Effector memory CD8-positive, alpha-beta T cell (primary cell): ENCODE measurements around the gene RAD9B.
"Not testable (repeated sequence)": the region's sequence is repeated elsewhere in the genome, so short reads cannot be mapped to it uniquely, and the experiment has no call there.

Experiments
- ATAC-seq: fragments of 150-1000 bp; cut with Tn5 transposase; replicated peaks from 2 replicates; pipeline ENCODE4 v1.10.0; 2021; ENCODE audit warnings: mild to moderate bottlenecking, moderate library complexity
- DNase-seq, 3 experiments: peaks; one replicate each; pipeline ENCODE4 v3.0.0; 2021
- H3K27ac Mint-ChIP-seq, 2 donors: one replicate each; pipeline ENCODE4 v1.8.0; 2022; ENCODE audit warnings: mild to moderate bottlenecking in 2 of 2, mixed read lengths in 2 of 2, moderate library complexity in 2 of 2
- H3K27me3 Mint-ChIP-seq, 2 donors: one replicate each; pipeline ENCODE4 v1.8.0; 2022; ENCODE audit warnings: mixed read lengths in 2 of 2
- H3K36me3 Mint-ChIP-seq: one replicate; pipeline ENCODE4 v1.8.0; 2022; ENCODE audit warnings: mild to moderate bottlenecking, moderate library complexity, mixed read lengths; ENCODE audit not compliant: insufficient read depth
- H3K4me1 Mint-ChIP-seq, 2 donors: one replicate each; pipeline ENCODE4 v1.8.0; 2022; ENCODE audit warnings: low read depth in 2 of 2, mixed read lengths in 2 of 2
- H3K4me3 Mint-ChIP-seq, 2 donors: one replicate each; pipeline ENCODE4 v1.8.0; 2022; ENCODE audit warnings: mild to moderate bottlenecking in 2 of 2, mixed read lengths in 2 of 2, moderate library complexity in 2 of 2
- H3K9me3 Mint-ChIP-seq, 2 donors: one replicate each; pipeline ENCODE4 v1.8.0; 2022; ENCODE audit warnings: mixed read lengths in 2 of 2

The RAD9B gene

DNA sequence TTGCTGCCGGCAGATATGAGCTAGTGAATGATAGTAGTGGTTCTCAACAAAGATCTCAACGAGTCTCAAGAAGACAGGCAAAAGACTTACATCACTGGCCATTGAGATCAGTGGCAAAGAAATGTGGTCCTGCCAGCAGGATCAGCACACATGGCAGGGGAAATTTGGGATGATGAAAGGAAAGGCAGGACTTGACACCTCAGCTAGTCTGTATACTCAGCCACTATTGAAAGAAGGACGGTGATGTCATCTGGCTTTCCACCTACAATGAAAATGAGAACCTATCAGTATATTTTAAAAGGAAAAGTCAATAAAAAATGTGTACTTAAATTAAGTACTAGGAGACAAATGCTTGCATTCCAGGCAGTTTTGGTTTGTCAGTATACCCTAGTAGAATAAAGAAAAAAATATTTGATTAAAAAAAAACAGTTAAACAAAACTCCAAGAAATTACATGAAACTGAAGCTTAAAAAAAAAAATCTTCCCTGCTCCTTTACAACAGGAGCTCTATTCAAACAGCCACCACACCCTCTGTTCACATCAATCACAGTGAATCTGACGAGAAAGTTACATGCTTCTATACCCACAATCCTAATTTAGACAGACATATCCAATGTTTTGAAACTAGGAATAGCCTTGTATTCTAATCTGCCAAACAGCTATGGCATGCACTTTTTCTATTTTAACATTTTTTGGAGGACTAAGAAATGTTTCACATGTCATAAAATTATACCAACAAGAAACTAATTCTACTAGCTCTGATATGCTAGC is 34.9 kb downstream of the RAD9B start:
- peak overlapping the region in 1 of 2 donors; percentile 54 for H3K27ac Mint-ChIP-seq
- H3K4me1 Mint-ChIP-seq = peaks cover 0 to 9% of the 10 kb centered on the region in 2 donors
- H3K36me3 Mint-ChIP-seq = peaks cover 62% of the 10 kb centered on the region
- DNase-seq = no peak
- no peaks in the 10 kb centered on the region for H3K9me3 Mint-ChIP-seq
- no peaks in the 10 kb centered on the region for H3K27me3 Mint-ChIP-seq
- no peak overlapping the region for H3K4me3 Mint-ChIP-seq
- no peak for ATAC-seq

DNA sequence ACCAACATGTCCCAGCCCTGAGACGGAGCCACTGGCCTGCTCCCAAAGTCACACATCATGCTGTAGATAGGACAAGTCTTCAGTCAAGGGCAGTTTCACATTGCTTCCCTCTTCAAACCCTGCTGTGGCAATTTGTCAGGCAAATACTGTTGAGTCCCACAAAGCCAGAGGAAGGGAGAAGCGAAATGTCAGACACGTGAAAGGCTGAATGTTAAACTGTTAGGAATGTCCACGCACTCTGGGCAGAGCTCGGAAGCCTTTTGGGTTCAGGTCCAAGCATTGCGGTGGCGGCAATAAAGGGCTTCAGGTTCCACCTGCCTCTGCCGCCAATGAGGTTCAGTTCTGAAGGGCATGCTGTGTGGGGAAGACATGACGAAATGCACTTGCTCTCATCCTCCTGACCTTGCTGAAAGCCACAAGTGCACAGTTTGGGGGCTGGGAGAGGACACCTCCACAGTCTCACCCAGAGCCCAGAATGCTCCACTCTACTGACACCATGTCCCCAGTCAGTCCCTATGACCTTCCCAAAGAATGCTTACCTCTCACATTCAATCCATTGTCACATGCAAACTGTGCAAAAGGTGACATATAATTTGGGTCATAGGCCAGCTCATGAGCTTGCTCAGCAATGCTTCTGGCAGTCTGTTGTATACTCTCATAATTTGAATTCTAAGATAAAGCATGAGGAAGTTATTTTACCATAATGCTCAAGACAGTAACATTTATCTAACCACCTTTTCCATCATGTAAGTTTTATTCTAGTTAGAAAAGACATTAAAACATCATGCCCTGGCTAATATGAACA is 35.7 kb downstream of the RAD9B start:
- Mint-ChIP-seq H3K27ac (no peak overlapping the region), H3K27me3 (no peaks in the 10 kb centered on the region), H3K9me3 (no peaks in the 10 kb centered on the region), H3K4me3 (no peak overlapping the region), H3K36me3 (peaks cover 69% of the 10 kb centered on the region), H3K4me1 (peaks cover 0 to 9% of the 10 kb centered on the region in 2 donors)
- ATAC-seq = no peak
- DNase-seq = no peak

DNA sequence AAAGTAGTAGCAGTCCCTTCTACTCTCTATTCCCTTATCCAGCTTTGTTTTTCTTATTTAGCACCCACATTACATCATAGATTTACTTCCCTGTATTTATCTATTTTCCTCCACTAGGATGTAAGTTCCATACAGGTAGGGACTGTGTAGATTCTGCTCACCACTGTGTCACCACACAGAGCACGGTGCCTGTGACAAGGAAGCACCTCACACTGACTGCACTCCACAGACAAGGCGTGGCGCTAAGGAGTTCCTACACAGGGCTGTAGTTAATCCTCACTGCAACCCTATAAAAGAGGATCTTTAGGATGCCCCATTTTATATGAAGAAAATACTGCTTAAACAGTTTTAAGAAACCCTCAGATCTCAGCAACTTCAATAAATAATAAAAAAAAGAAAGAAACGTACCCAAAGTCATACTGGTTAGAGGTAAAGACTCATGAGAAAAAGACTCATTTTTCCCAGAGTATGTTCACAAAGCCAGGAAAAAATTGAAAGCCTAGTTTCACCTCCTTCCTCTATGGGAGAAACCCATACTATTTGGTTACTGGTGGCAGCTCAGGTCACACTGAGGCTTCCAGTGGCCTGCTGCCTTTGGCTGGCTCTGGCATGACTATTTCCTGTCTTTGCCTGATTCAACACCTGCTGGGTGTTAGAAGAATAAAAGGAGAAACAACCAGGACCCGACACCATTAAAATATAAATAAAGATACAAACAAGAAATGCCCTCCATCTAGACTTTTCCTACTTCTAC is 36.9 kb downstream of the RAD9B start:
- no peak for ATAC-seq
- Mint-ChIP-seq H3K9me3 (no peaks in the 10 kb centered on the region), H3K27me3 (no peaks in the 10 kb centered on the region), H3K36me3 (peaks cover 74% of the 10 kb centered on the region), H3K27ac (peak overlapping the region; percentile 56 to 65), H3K4me1 (peaks cover 6 to 16% of the 10 kb centered on the region in 2 donors), H3K4me3 (no peak overlapping the region)
- no peak for DNase-seq

DNA sequence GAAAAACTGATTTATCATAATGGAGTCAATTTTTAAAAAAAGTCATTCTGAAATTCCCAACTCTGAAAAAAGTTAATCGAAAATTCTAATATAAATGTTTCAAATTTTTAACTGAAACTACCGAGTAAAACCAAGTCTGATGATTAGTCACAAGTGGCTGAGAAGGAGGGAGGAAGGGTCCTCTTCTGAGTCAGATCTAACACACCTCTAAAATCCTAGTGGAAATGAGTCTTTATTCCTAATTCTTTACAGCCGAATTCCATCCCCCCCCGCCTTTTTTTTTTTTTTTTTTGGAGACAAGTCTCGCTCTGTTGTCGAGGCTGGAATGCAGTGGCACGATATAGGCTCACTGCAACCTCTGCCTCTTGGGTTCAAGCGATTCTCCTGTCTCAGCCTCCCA is 37.9 kb downstream of the RAD9B start:
- DNase-seq (no peak), ATAC-seq (no peak)
- Mint-ChIP-seq H3K4me3 (no peak overlapping the region), H3K27ac (peak overlapping the region in 1 of 2 donors; percentile 56), H3K27me3 (no peaks in the 10 kb centered on the region), H3K9me3 (no peaks in the 10 kb centered on the region), H3K36me3 (peaks cover 80% of the 10 kb centered on the region), H3K4me1 (peaks cover 6 to 11% of the 10 kb centered on the region in 2 donors)

DNA sequence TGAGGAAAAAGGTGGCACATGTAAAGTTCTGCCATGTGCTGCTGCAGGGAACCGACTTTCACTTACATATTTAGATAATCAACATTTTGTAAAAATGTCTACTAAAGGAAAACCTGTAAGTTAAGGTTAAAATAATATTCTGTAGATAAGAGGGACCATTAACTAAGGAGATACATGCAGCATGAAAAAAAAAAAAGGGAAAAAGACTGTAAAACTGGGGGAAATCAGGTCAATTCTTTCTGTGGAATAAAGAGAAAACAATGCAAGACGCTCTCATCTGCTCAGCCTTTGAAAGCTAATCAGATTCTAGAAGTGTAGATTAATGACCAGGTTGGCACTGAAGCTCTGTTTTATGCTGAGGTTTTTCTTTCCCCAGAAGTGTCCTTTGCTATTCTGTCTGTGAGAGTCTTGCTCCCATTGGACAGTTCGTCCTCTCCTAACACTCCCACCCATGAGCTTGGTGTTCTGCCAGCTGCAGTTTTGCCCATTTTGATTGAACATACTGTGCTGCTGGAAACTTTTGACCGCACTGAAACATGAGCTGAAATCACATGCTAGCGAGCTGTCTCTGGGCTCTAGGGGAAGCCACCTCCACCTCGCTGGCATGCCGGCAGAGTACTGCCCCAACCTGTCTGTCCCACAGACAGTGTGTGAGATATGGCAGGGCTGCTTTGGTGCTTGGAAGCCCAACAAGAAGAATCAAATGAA is 41.3 kb downstream of the RAD9B start:
- peak overlapping the region; percentile 49 to 69 for H3K27ac Mint-ChIP-seq
- ATAC-seq (no peak), DNase-seq (no peak)
- H3K4me3 Mint-ChIP-seq = no peak overlapping the region
- no peaks in the 10 kb centered on the region for H3K27me3 Mint-ChIP-seq
- H3K9me3 Mint-ChIP-seq = no peaks in the 10 kb centered on the region
- H3K4me1 Mint-ChIP-seq = peaks cover 13 to 22% of the 10 kb centered on the region in 2 donors
- H3K36me3 Mint-ChIP-seq = peaks cover 65% of the 10 kb centered on the region

DNA sequence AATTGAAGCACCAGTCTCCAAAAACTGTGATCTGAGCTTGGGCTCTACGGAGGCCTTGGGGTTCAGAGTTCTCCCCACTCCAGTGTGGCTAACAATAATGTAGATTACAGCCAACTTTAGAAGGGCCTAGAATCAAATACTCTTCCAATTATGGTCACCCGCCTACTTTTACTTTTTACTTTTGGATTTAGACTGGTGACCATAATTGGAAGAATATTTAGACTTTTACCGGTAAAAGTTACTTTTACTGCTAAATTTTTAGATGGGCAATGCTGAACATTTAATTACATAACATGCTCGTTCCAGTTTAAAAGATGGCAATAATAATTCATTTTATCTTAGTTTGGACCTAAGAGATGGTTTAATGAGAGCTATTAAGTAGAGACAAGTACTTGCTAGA is 41.8 kb downstream of the RAD9B start:
- Mint-ChIP-seq H3K36me3 (peaks cover 59% of the 10 kb centered on the region), H3K4me1 (peaks cover 17 to 21% of the 10 kb centered on the region in 2 donors), H3K9me3 (no peaks in the 10 kb centered on the region), H3K4me3 (no peak overlapping the region), H3K27ac (no peak overlapping the region), H3K27me3 (no peaks in the 10 kb centered on the region)
- ATAC-seq (no peak), DNase-seq (no peak)

DNA sequence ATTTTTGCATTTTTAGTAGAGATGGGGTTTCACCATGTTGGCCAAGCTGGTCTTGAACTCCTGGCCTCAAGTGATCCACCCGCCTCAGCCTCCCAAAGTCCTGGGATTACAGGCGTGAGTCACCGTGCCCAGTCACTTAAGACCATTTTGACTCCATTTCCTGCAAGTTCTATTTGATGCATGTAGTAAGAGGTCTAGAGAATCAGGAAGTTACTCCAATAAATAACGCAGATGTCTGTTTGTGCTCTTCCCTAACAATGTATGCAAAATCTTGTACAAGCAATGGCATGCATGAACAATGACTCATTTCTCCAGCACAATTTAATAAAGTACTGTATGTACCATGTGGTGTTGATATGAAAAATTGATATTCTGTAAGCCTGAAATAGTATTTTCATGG is 43.1 kb downstream of the RAD9B start:
- H3K4me3 Mint-ChIP-seq, H3K27me3 Mint-ChIP-seq, ATAC-seq, H3K9me3 Mint-ChIP-seq, DNase-seq: not testable (repeated sequence)
- Mint-ChIP-seq H3K36me3 (peaks cover 53% of the 10 kb centered on the region), H3K4me1 (peaks cover 19 to 21% of the 10 kb centered on the region in 2 donors), H3K27ac (peak overlapping the region in 1 of 2 donors; percentile 26)

DNA sequence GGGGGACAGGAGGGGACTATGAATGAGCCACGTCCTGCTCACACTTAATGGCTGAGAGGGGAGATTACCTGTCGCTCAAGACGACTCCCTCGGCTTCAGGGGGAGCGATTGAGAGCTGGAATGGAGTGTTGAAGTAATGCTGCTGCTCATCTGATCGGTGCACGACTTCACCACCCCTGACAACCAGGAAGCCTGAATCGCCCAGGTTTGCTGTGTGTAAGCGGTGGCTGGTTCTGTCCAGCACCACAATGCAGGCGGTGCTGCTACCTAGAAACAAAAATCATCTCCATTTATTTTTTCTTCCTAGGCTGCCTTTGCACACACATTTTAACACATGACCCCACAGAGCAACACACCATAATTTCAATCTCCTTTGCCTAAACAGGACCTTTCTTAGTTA is 43.7 kb downstream of the RAD9B start:
- DNase-seq (no peak), ATAC-seq (no peak)
- H3K4me1 Mint-ChIP-seq = peaks cover 19 to 25% of the 10 kb centered on the region in 2 donors
- no peaks in the 10 kb centered on the region for H3K9me3 Mint-ChIP-seq
- H3K27me3 Mint-ChIP-seq = no peaks in the 10 kb centered on the region
- H3K36me3 Mint-ChIP-seq = peaks cover 51% of the 10 kb centered on the region
- no peak overlapping the region for H3K4me3 Mint-ChIP-seq
- H3K27ac Mint-ChIP-seq = peak overlapping the region; percentile 26 to 61

DNA sequence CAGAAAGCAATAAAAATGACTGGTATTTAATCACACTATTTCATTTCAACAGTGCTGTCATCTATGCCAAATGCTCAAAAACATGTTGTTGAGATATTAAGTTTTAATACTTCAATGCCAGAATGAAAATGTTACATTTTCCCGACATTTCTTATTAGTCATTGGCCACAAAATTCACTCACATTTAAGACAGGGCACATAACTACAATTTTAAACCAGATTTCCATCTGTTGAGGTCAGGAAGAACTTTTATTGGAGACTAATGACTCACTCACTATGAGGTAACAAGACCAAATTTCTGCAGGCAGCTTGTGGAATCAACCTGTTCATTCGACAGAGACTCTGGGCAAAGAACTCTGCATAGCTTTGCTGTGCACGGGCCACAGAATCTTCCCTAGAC is 44.2 kb downstream of the RAD9B start:
- Mint-ChIP-seq H3K36me3 (peaks cover 55% of the 10 kb centered on the region), H3K4me3 (no peak overlapping the region), H3K27me3 (no peaks in the 10 kb centered on the region), H3K27ac (peak overlapping the region in 1 of 2 donors; percentile 61), H3K9me3 (no peaks in the 10 kb centered on the region), H3K4me1 (peaks cover 19 to 26% of the 10 kb centered on the region in 2 donors)
- no peak for ATAC-seq
- DNase-seq = no peak

DNA sequence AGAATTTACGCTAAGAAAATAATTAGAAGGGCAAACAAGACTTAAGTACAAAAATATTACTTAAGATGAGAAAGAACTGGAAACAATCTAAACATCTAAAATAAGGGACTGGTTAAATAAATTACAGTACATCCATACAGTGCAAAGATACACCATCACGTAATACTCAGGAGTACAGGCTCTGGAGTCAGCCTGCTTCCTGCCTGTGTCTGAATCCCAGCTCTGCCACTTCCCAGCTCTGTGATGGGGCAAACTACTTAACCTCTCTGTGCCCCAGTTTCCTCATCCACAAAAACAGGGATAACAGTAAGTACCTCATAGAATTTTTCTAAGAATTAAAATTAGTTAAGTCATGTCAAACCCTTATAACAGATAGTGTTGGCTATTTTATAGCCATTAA is 45.0 kb downstream of the RAD9B start:
- peak overlapping the region in 1 of 2 donors; percentile 15 for H3K27ac Mint-ChIP-seq
- no peak for ATAC-seq
- DNase-seq = no peak
- H3K4me1 Mint-ChIP-seq = peaks cover 23 to 30% of the 10 kb centered on the region in 2 donors
- no peaks in the 10 kb centered on the region for H3K27me3 Mint-ChIP-seq
- no peaks in the 10 kb centered on the region for H3K9me3 Mint-ChIP-seq
- H3K36me3 Mint-ChIP-seq = peaks cover 56% of the 10 kb centered on the region
- no peak overlapping the region for H3K4me3 Mint-ChIP-seq

DNA sequence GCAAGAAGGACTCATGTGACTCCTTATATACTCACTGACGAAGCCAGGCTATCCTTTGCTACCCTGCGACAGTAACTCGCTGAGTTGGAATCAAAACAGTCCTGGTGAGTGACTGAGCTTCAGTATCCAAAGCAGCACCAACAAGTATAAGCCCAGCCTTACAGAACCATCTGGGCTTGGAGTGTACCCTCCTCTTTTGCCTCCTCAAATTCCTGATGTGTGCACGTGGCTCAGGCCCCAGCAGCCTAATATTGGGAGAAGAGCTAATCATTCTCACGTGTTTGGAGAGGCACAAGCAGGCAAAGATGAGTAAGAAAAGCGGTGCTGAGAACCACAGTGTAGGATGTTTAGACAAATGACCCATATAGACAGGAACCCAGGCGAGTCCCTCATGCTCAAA is 46.5 kb downstream of the RAD9B start:
- H3K36me3 Mint-ChIP-seq = peaks cover 47% of the 10 kb centered on the region
- H3K4me3 Mint-ChIP-seq = no peak overlapping the region
- H3K27ac Mint-ChIP-seq = peak overlapping the region; percentile 23 to 70

DNA sequence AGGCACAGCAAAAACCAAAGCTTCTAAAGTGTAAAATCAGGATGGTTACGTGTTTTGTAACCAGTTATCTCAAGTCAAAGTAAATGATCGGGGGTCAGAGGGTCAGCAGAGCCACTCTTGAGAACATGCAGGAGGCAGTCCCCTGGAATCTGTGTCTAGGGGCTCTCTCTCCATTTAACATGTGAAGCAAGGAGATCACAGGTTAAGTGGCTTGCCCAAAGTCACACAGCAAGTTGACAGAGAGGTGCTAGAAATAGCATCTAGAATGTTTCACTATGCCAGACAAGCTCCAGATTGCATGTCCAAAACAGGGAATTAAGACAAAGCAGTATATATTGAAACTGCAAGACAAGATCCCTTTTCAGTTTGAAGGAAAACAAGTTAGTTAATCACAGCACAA is 47.6 kb downstream of the RAD9B start:
- H3K4me3 Mint-ChIP-seq = no peak overlapping the region
- peaks cover 38% of the 10 kb centered on the region for H3K36me3 Mint-ChIP-seq
- H3K27ac Mint-ChIP-seq = peak overlapping the region; percentile 44 to 63
- H3K9me3 Mint-ChIP-seq = no peaks in the 10 kb centered on the region
- H3K27me3 Mint-ChIP-seq = no peaks in the 10 kb centered on the region
- ATAC-seq (no peak), DNase-seq (no peak)
- peaks cover 21 to 28% of the 10 kb centered on the region in 2 donors for H3K4me1 Mint-ChIP-seq

More for the DNA sequence above, 46.5 kb downstream of the RAD9B start:
- DNase-seq (no peak), ATAC-seq (no peak)
- no peaks in the 10 kb centered on the region for H3K27me3 Mint-ChIP-seq
- peaks cover 22 to 28% of the 10 kb centered on the region in 2 donors for H3K4me1 Mint-ChIP-seq
- no peaks in the 10 kb centered on the region for H3K9me3 Mint-ChIP-seq

DNA sequence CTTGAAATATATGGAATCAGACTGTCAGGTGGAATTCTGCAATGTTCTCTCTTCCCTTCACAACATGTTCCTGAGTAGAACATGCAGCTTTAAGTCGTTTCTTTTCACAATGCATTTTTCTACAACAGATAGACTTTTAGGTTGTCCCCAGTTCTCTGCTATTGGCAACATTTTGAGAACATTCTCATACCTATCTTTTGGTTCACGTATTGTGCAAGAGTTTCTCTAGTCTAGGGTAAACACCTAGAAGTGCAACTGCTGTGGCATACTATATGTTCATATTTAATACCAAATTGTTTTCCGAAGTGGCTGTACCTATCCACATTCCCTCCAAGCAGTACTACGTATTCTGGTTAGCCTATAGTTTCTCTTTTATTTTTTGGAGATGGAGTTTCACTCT is 48.9 kb downstream of the RAD9B start:
- Mint-ChIP-seq H3K27me3 (no peaks in the 10 kb centered on the region), H3K27ac (no peak overlapping the region), H3K4me1 (peaks cover 25 to 37% of the 10 kb centered on the region in 2 donors), H3K4me3 (no peak overlapping the region), H3K9me3 (no peaks in the 10 kb centered on the region), H3K36me3 (peaks cover 31% of the 10 kb centered on the region)
- DNase-seq = no peak
- no peak for ATAC-seq
